ENCODE results near the gene YAF2. TPM values are rescaled to one million over a fixed set of nuclear protein-coding genes. Genes with fewer than 3 reads are reported as not detected.

YAF2 gene
- total RNA-seq: 19.5 and 45.3 TPM in 2 replicates

GRCh38 chr12:42238240-42239140 lies at the start of gene YAF2:
YAF2 (minus strand) TSS chr12:42238248; CDS start chr12:42238180, 68 bp downstream.

DNA sequence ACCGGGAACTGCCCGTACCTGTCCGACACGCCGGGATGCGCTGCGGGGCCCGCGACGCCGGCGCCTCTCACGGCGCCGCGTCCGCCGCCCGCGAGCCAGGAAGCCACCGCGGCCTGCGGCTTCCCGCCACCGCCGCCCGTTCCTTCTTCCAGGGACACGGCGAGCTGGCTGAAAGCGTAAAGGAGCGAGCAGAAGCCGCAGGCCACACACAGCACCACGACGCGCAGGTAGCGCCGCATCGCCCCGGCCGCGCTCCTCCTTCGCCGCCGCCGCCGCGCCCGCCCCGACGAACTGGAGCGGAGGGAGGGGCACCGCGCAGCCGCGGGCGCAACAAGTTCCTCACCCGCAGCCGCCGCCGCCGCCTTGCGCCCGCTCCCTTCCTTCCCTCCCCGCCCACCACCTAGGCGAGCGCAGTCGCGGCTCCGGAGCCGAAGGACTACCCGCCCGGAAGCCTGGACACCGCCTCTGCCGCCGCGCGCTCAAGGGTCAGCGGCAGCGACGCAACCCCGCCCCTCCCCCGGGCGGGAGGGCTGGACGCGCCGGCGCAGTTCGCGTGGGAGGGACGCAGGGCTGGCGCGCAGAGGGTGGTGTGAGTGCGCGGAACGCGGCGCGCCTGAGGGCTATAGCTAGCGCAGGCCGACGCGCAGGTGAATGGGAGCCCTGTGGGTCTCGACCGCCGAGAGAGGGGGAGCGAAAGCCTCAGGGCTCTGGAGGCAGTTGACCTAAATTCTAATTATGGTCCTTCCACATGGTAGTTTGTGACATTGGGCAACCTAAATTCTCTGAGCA lies 93.4 kb downstream of the YAF2 start, which contains the start of gene GXYLT1:
Gene GXYLT1, minus strand, starts transcription at position 467 of the 789 bp plus-strand sequence. Its CDS starts 228 bp downstream, at position 239.

Other genes starting within 250 kb of the YAF2 start
- gene GXYLT1, start 93.4 kb downstream of the YAF2 start, total RNA-seq: 17.2 and 23.0 TPM in 2 replicates
- gene ZCRB1, start 87.8 kb upstream of the YAF2 start, total RNA-seq: 29.8 and 33.9 TPM in 2 replicates
- gene PPHLN1, start 87.9 kb upstream of the YAF2 start, total RNA-seq: 70.0 and 97.3 TPM in 2 replicates